Astrocyte of the cerebellum (primary cell): Measurements from ENCODE around the gene DVL1.

Source experiments
- DNase-seq: peaks from one replicate; pipeline ENCODE4 v3.0.0-alpha.2; 2011; ENCODE audit warnings: low read depth
- H3K4me3 ChIP-seq: 2 replicates; pipeline ENCODE4 v1.5.1; 2011; ENCODE audit warnings: mild to moderate bottlenecking, low read depth, low read length, moderate library complexity
- in situ Hi-C: cut with HindIII; loops from 2 replicates; pipeline ENCODE4 v1.10.0; 2017; ENCODE audit warnings: low sequenced_read_pairs
- TF ChIP-seq, protein P1 (sequence below): IDR thresholded peaks from 2 replicates; pipeline ENCODE4 v1.5.1; 2012; ENCODE audit warnings: low read length, low read depth, moderate library complexity, mild to moderate bottlenecking; ENCODE audit errors: missing control alignments

DVL1 gene

DNA sequence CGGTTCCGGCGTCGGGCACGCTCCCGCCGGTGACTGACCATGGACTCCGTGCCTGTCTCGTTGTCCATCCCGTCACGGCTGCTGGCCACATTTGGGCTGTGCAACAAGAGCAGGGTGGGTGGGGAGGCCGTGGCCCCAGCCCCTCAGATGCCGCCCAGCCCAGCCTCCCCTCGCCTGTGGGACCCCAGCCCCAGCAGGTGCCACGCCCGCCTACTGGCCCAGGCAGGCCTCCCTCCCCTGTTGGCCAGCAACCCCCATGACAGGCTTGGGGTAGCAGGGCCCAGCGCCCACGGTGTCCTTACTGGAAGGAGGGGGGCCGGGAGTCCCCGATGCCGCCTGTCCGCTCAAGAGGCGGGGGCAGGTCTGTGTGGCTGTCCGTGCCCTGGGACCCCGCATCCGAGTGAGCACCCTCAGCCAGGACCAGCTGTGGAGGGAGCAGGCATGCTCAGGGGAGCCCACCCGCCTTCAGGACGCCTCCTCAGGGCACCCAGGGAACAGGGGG is 7.1 kb downstream of the DVL1 start:
- H3K4me3 ChIP-seq, result no peak overlapping the region
- TF ChIP-seq, protein P1, sequence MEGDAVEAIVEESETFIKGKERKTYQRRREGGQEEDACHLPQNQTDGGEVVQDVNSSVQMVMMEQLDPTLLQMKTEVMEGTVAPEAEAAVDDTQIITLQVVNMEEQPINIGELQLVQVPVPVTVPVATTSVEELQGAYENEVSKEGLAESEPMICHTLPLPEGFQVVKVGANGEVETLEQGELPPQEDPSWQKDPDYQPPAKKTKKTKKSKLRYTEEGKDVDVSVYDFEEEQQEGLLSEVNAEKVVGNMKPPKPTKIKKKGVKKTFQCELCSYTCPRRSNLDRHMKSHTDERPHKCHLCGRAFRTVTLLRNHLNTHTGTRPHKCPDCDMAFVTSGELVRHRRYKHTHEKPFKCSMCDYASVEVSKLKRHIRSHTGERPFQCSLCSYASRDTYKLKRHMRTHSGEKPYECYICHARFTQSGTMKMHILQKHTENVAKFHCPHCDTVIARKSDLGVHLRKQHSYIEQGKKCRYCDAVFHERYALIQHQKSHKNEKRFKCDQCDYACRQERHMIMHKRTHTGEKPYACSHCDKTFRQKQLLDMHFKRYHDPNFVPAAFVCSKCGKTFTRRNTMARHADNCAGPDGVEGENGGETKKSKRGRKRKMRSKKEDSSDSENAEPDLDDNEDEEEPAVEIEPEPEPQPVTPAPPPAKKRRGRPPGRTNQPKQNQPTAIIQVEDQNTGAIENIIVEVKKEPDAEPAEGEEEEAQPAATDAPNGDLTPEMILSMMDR, result no peak
- in situ Hi-C loops, result no loop called here
- no peak for DNase-seq

DNA sequence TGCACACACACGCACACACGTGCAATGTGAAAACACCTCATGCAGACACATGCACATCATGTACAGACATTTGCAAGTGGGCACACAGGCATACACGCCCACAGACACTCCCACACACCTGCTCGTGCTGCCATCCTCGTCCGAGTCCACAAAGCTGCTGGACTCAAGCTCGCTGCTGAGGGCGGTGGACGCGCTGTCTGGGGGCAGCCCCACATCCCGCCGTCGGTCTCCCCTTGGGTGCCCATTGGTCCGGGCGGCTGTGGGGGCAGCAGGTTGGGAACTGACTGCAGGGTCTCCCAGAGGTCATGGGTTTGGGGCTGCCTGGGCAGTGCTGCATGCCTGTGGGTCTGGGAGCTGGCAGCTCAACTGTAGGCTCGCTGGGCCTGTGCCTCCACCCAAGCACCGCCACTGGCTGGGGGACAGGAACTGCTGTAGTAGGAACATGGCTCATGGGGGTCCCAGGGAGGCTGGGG is 7.6 kb downstream of the DVL1 start:
- TF ChIP-seq, protein P1, result no peak
- no peak overlapping the region for H3K4me3 ChIP-seq
- in situ Hi-C loops, result no loop called here

DNA sequence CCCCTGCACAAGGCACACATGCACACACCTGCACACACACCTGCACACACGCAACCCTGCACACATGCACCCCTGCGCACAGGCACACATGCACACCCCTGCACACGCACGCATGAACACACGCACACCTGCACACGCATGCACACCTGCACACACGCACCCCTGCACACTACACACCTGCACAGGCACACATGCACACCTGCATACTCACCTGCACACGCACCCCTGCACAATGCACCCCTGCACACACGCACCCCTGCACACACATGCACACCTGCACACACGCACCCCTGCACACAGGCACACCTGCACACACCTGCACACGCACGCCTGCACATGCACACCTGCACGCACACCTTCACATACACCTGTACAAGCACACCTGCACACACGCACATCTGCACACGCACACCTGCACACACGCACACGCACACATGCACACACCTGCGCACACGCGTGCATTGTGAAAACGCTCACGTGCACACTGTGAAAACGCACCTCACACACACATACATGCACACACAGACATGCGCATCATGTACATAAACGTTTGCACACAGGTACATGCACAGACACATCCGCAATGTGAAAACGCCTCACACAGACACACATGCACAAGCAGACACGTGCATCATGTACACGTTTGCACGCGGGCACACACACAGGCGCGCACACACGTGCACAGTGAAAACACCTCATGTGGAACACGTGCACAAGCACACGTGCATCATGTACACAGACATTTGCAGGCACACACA is 8.2 kb downstream of the DVL1 start:
- H3K4me3 ChIP-seq, result no peak overlapping the region
- TF ChIP-seq, protein P1, result no peak
- in situ Hi-C loops, result no loop called here
- no peak for DNase-seq

More for the DNA sequence above, 7.6 kb downstream of the DVL1 start:
- DNase-seq, result no peak

DNA sequence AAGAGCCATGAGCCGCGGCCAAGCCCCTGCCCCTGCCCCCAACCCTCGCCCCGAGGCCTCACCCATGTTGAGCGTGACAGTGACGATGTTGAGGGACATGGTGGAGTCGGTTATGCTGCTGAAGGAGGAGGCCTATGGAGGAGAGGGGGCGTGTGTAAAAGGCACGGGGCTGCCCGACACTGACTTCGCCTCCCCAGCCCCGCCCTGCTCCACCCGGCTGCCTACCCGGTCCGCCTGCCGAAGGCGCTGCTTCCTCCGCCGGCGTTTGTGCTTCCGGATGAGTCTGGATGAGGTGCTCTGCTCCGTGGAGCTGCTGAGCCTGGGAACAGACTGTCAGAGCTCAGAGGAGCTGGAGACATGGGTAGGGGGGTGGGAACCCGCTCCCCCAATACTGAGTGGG is 9.0 kb downstream of the DVL1 start:
- TF ChIP-seq, protein P1, result no peak
- H3K4me3 ChIP-seq, result no peak overlapping the region
- in situ Hi-C loops, result no loop called here
- no peak for DNase-seq

DNA sequence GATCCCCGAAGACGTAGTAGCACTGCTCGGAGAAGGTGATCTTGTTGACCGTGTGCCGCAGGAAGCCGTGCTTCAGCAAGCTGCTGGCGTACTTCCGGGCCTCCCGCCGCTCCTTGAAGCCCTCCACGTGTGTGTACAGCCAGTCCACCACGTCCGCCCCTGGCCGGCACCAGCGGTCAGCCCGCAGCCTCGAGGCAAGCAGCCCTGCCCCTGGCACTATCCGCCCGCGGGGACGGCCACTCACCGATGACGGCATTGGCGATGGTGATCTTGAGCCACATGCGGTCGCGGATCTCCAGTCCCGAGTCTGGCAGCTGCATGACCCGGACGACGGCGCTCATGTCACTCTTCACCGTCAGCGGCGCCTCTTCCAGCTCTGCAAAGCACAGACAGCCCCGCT is 10.9 kb downstream of the DVL1 start:
- in situ Hi-C loops, result no loop called here
- no peak for DNase-seq
- H3K4me3 ChIP-seq, result no peak overlapping the region
- TF ChIP-seq, protein P1, result no peak

DNA sequence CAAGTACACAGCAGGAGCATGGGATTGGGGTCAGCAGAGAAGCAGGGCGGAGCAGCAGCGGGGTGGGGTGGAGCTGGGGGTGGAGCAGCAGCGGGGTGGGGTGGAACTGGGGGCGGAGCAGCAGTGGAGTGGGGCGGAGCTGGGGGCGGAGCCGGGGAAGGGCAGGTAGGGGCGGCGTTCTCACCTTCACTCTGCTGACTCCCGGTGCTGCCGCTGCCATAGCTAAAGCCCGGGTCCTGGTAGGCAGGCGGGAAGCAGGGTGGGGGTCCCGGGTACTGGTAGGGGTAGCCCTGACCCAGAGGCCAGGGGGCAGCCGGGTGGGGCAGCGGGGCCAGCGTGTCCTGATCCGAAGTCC is 11.4 kb downstream of the DVL1 start:
- TF ChIP-seq, protein P1, result no peak
- no peak for DNase-seq
- in situ Hi-C loops, result no loop called here
- no peak overlapping the region for H3K4me3 ChIP-seq
